Activated B cell treated with CpG ODN at 0.5 μM for 24 hours (primary cell): ENCODE measurements around the gene FA2H. TPM values are rescaled to one million over a fixed set of nuclear protein-coding genes. Genes with fewer than 3 reads are reported as not detected.

Experiments
- total RNA-seq: library from RNA; stranded (reverse); gene quantifications from 2 replicates; pipeline ENCODE4 v1.2.3, GENCODE V29; 2022

The FA2H gene
- total RNA-seq, 1 donor from 2014 or later = 0.78 TPM

Other genes with a start within 250 kb of the FA2H start
- gene GLG1, start 167.7 kb downstream of the FA2H start, total RNA-seq = 72.7 and 81.4 TPM in 2 replicates
- 57.9 and 63.2 TPM in 2 replicates for gene RFWD3, start 107.9 kb downstream of the FA2H start, total RNA-seq
- gene MLKL, start 74.0 kb downstream of the FA2H start, total RNA-seq = 6.5 and 6.8 TPM in 2 replicates
- gene WDR59, start 210.3 kb upstream of the FA2H start, total RNA-seq = 80.8 and 93.3 TPM in 2 replicates
- 1.6 and 2.8 TPM in 2 replicates for gene ZNRF1, start 224.2 kb upstream of the FA2H start, total RNA-seq